ENCODE data around the gene POU3F3. TPM values are rescaled to one million over a fixed set of nuclear protein-coding genes. Genes with fewer than 3 reads are reported as not detected.

POU3F3 gene
- total RNA-seq, 1 donor: not detected

DNA sequence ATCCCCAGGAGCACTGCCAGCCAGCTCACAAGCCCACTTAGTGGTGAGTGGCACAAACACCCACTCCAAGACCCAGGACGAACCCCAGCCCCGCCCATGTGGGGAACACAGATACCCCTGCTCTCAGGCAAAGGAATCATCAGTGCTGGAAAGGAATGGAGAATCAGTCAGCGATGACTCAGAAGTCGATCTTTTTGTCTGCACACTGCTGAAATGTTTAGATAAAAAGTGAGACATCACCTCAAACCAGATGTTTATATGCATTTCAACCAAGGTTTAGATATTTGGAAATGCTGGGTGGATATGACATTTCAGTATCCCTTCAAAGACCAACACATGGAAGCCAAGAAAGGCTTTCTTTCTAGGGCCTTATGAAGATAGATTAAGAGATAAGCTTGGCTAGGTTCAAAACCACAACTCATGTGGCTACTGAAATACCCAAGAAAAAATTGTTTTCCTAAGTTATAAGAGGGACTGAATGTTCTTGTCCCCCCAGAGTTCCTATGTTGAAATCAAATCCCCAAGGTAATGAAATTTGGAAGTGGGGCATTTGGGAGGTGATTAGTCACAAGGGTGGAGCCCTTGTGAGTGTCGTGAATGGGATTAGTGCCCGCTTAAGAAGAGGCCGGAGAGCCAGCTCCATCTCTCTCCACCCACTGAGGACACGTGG, 43.7 kb downstream of the POU3F3 start:
- Histone ChIP-seq H3K27me3 (ENCODE audit: insufficient read depth, low read length) (no peaks in the 10 kb centered on the region), H3K4me3 (ENCODE audit: low read length) (no peak overlapping the region), H3K9me3 (ENCODE audit: low read depth, low read length) (no peaks in the 10 kb centered on the region), H3K4me1 (ENCODE audit: insufficient read depth, low read length) (no peaks in the 10 kb centered on the region)

GRCh38 chr2:104900608-104901007, 46.7 kb downstream of the POU3F3 start:
- Histone ChIP-seq H3K9me3 (ENCODE audit: low read depth, low read length) (no peaks in the 10 kb centered on the region), H3K4me1 (ENCODE audit: insufficient read depth, low read length) (no peaks in the 10 kb centered on the region), H3K4me3 (ENCODE audit: low read length) (no peak overlapping the region), H3K27me3 (ENCODE audit: insufficient read depth, low read length) (no peaks in the 10 kb centered on the region)

DNA sequence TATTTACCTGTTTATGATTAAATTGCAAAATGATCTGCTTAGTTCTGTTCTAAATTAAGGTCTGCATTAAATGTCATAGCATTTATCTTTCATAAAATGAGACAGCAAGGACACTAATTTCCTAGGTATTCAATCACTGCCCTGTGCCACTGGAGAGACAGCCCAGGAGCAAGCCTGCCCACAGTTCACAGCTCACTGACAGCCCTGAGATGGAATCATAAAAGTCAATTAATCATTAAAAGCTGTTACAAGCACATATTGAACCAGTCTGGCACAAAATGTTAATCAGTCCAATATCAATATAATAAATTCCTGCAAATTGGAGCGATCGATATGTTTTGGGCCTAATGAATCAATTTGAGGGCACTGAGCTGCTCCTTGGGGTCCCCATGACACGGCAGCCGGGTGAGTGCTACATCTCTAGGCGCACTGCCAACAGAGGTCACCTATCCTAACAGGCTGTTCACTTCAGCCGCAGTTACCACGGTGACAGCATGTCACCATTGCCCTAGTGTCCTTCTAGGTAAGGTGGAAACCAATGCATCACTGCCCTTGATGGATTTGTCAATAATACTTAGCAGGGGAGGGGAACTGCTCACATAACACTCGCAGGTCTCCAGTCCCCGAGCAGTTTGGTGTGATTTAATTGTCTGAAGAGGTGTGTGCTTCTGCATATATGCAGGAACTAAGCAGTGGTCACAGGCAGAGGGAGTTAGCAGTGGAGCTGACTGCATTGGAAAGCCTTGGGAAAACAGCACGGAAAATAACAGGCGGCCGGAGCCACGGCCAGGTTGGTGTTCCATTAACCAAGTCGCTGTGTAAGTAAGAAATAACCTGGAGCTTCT, 47.3 kb downstream of the POU3F3 start:
- Histone ChIP-seq H3K4me3 (ENCODE audit: low read length) (no peak overlapping the region), H3K27me3 (ENCODE audit: insufficient read depth, low read length) (no peaks in the 10 kb centered on the region), H3K9me3 (ENCODE audit: low read depth, low read length) (no peaks in the 10 kb centered on the region), H3K4me1 (ENCODE audit: insufficient read depth, low read length) (no peaks in the 10 kb centered on the region)

GRCh38 chr2:104902317-104902716, 48.4 kb downstream of the POU3F3 start:
- Histone ChIP-seq H3K9me3 (ENCODE audit: low read depth, low read length) (no peaks in the 10 kb centered on the region), H3K27me3 (ENCODE audit: insufficient read depth, low read length) (no peaks in the 10 kb centered on the region), H3K4me1 (ENCODE audit: insufficient read depth, low read length) (no peaks in the 10 kb centered on the region), H3K4me3 (ENCODE audit: low read length) (no peak overlapping the region)

Other genes starting within 250 kb of the POU3F3 start
- gene MRPS9, start 184.0 kb downstream of the POU3F3 start, total RNA-seq: 8.8 TPM

Measured in mononuclear cell (primary cell).